ENCODE measurements around the gene ATF6.

DNA sequence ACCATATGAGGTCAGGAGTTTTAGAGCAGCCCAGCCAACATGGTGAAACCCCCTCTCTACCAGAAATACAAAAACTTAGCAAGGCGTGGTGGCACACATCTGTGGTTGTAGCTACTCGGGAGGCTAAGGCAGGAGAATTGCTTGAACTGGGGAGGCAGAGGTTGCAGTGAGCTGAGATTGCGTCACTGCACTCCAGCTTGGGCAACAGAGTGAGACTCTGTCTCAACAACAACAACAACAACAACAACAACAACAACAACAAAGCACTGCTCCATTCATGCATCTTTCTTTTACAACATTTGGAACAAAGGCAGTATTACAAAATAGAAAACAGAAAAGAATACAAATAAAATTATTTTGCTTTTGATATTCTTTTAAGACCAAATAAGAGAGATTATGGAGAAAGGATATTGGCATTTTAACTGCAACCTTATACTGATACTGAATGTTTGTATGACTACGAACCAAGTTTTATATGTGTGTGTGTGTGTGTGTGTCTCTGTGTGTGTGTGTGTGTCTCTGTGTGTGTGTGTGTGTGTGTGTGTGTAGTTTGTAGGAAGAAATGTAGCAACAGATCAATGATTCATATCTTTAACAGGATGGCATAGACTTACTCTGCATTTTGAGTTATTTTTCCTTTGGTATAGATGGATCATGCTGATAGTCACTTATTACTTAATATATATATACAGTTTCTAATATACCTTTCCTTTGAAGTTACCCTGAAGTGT, 24.6 kb downstream of the ATF6 start:
- TF ChIP-seq FOS (IDR thresholded peaks at IDR 0.05; ENCODE audit: low read depth, low read length), result no peak
- TF ChIP-seq, protein P1, sequence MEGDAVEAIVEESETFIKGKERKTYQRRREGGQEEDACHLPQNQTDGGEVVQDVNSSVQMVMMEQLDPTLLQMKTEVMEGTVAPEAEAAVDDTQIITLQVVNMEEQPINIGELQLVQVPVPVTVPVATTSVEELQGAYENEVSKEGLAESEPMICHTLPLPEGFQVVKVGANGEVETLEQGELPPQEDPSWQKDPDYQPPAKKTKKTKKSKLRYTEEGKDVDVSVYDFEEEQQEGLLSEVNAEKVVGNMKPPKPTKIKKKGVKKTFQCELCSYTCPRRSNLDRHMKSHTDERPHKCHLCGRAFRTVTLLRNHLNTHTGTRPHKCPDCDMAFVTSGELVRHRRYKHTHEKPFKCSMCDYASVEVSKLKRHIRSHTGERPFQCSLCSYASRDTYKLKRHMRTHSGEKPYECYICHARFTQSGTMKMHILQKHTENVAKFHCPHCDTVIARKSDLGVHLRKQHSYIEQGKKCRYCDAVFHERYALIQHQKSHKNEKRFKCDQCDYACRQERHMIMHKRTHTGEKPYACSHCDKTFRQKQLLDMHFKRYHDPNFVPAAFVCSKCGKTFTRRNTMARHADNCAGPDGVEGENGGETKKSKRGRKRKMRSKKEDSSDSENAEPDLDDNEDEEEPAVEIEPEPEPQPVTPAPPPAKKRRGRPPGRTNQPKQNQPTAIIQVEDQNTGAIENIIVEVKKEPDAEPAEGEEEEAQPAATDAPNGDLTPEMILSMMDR (conservative IDR thresholded peaks at IDR 0.05; ENCODE audit: low read depth, low read length), result no peak
- TF ChIP-seq RAD21 (IDR thresholded peaks at IDR 0.05; ENCODE audit: low read length), result no peak
- no peak for TF ChIP-seq POLR2A (IDR thresholded peaks at IDR 0.05; ENCODE audit: low read depth, low read length)
- no peak for TF ChIP-seq MXI1 (IDR thresholded peaks at IDR 0.05; ENCODE audit: borderline replicate concordance, low read depth, low read length)
- TF ChIP-seq, protein P2, sequence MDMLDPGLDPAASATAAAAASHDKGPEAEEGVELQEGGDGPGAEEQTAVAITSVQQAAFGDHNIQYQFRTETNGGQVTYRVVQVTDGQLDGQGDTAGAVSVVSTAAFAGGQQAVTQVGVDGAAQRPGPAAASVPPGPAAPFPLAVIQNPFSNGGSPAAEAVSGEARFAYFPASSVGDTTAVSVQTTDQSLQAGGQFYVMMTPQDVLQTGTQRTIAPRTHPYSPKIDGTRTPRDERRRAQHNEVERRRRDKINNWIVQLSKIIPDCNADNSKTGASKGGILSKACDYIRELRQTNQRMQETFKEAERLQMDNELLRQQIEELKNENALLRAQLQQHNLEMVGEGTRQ (IDR thresholded peaks at IDR 0.05; ENCODE audit: low read depth, low read length), result no peak
- peak; percentile 30; the same call in 1 of the 2 replicates for TF ChIP-seq CEBPB (IDR thresholded peaks at IDR 0.05; ENCODE audit: low read depth, low read length)
- TF ChIP-seq, protein P3, sequence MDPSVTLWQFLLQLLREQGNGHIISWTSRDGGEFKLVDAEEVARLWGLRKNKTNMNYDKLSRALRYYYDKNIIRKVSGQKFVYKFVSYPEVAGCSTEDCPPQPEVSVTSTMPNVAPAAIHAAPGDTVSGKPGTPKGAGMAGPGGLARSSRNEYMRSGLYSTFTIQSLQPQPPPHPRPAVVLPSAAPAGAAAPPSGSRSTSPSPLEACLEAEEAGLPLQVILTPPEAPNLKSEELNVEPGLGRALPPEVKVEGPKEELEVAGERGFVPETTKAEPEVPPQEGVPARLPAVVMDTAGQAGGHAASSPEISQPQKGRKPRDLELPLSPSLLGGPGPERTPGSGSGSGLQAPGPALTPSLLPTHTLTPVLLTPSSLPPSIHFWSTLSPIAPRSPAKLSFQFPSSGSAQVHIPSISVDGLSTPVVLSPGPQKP (IDR thresholded peaks at IDR 0.05; ENCODE audit: borderline replicate concordance, low read depth, low read length), result no peak
- no peak for TF ChIP-seq MAZ (IDR thresholded peaks at IDR 0.05; ENCODE audit: borderline replicate concordance, low read depth, low read length)
- TF ChIP-seq MAFK (IDR thresholded peaks at IDR 0.05; ENCODE audit: low read depth, low read length), result no peak
